Spleen (tissue), 11 donors: ENCODE measurements around the gene IGSF21. TPM values are rescaled to one million over a fixed set of nuclear protein-coding genes. Genes with fewer than 3 reads are reported as not detected.

ENCODE experiments used
- DNase-seq: peaks from one replicate; pipeline ENCODE4 v3.0.0-alpha.2; 2020
- H3K27ac ChIP-seq, 8 donors: fragments of 200-600 bp; sonication (generic) in 7 of 8; 1 replicate in 4 of 8; 2 replicates in 4 of 8; pipeline versions ENCODE4 v1.5.0 to v1.8.0; 2016 to 2021; ENCODE audit warnings: inconsistent platforms in 4 of 8, mild to moderate bottlenecking in 4 of 8, moderate library complexity in 1 of 8
- H3K27me3 ChIP-seq, 7 donors: fragments of 200-600 bp; sonication (generic) in 6 of 7; replicated peaks in 1 of 7; 1 replicate in 4 of 7; 2 replicates in 3 of 7; pipeline versions ENCODE4 v1.5.0 to v1.8.0; 2016 to 2021; ENCODE audit warnings: inconsistent platforms in 3 of 7, mild to moderate bottlenecking in 1 of 7
- H3K36me3 ChIP-seq, 6 donors: fragments of 200-600 bp; sonication (generic) in 5 of 6; 1 replicate in 4 of 6; 2 replicates in 2 of 6; pipeline versions ENCODE4 v1.5.0 to v1.8.0; 2016 to 2021; ENCODE audit warnings: inconsistent platforms in 2 of 6
- H3K4me1 ChIP-seq, 6 donors: fragments of 200-600 bp; sonication (generic) in 5 of 6; 1 replicate in 3 of 6; 2 replicates in 3 of 6; pipeline versions ENCODE4 v1.5.0 to v1.8.0; 2016 to 2021; ENCODE audit warnings: inconsistent platforms in 3 of 6
- H3K4me3 ChIP-seq, 8 donors: fragments of 200-600 bp; sonication (generic) in 7 of 8; 1 replicate in 4 of 8; 2 replicates in 4 of 8; pipeline versions ENCODE4 v1.5.0 to v1.8.0; 2016 to 2021; ENCODE audit warnings: inconsistent platforms in 4 of 8, mild to moderate bottlenecking in 4 of 8, moderate library complexity in 2 of 8
- H3K9me3 ChIP-seq, 8 donors: fragments of 200-600 bp; sonication (generic) in 7 of 8; 1 replicate in 4 of 8; 2 replicates in 4 of 8; pipeline versions ENCODE4 v1.5.0 to v1.8.0; 2016 to 2021; ENCODE audit warnings: inconsistent platforms in 4 of 8
- POLR2A ChIP-seq, 3 donors: fragments of 450-650 bp; IDR thresholded peaks; one replicate each; pipeline ENCODE4 v1.5.1; 2017; ENCODE audit warnings: antibody characterized with exemption in 3 of 3, mild to moderate bottlenecking in 1 of 3
- POLR2AphosphoS5 ChIP-seq, 3 donors: sonication (generic); formaldehyde crosslinking; IDR thresholded peaks; one replicate each; pipeline ENCODE4 v1.5.1; 2017; ENCODE audit warnings: antibody characterized with exemption in 3 of 3
- WGBS, 5 donors: extraction: QIAGEN DNeasy Blood & Tissue Kit in 3 of 5; methylation state at CpG; one replicate each; pipeline versions ENCODE4 v1.1.5 to v1.1.7; 2013 to 2018; 5-methylcytosine and 5-hydroxymethylcytosine counted together
- intact Hi-C: fragments of 100-400 bp; cut with DNase I; formaldehyde crosslinking; loops from one replicate; pipeline ENCODE4 v1.15.0; 2023; ENCODE audit warnings: low total_unique reads
- polyA plus RNA-seq, 3 donors: library from polyadenylated mRNA; stranded (reverse); fragments of 200-250 nt; gene quantifications; one replicate each; pipeline ENCODE4 v1.2.1, GENCODE V29; 2013
- total RNA-seq, 7 donors: library from RNA; depleted of rRNA in 3 of 7; stranded (reverse); fragments of >200 nt in 3 of 7; fragmentation: NEBNext Ultra II Directional in 4 of 7; extraction: Animal tissue kit (Norgen Biotek cat#: 25700) in 4 of 7; gene quantifications; one replicate each; pipeline versions ENCODE4 v1.1.0 to v1.2.1, GENCODE V29; 2016 to 2021
- TF ChIP-seq, protein P1 (sequence below), 11 experiments: fragments of 200-600 bp in 7 of 11; fragments of 450-650 bp in 4 of 11; sonication (generic) in 4 of 11; IDR thresholded peaks in 8 of 11; conservative IDR thresholded peaks in 3 of 11; 1 replicate in 7 of 11; 2 replicates in 4 of 11; pipeline versions ENCODE4 v1.4.0 to v1.8.0; 2016 to 2021; ENCODE audit warnings: antibody characterized with exemption in 11 of 11, inconsistent platforms in 4 of 11, mild to moderate bottlenecking in 1 of 11
- donor health status: healthy with polysubstance abuse.
- donor health status: DM: no; HTN: no; CAD: no; lungs with moderate emphysema.
- donor health status: DM: no; HTN: no; CAD: no.
- donor health status: Bipolar disorder and iron deficiency.
- donor health status: healthy.
- donor health status: DM: no; HTN: no; CAD: no.
- donor health status: DM: yes; HTN: yes; CAD: no.

Gene IGSF21
- total and polyA plus RNA-seq, 10 donors, result 1.6 to 35.0 (median 20.6) TPM

- intact Hi-C loops, result no loop called here
- no peak overlapping the region for H3K27ac ChIP-seq
- no peak overlapping the region for H3K4me3 ChIP-seq
- H3K27me3 ChIP-seq, result peaks cover 0 to 46% (median 0%) of the 10 kb centered on the region in 7 donors
- H3K9me3 ChIP-seq, result peaks cover 0 to under 1% (median 0%) of the 10 kb centered on the region in 8 donors
- no peaks in the 10 kb centered on the region for H3K36me3 ChIP-seq
- DNase-seq, result no peak
- no peaks in the 10 kb centered on the region for H3K4me1 ChIP-seq
- no peak for TF ChIP-seq POLR2AphosphoS5 (IDR thresholded peaks at IDR 0.05)
- TF ChIP-seq POLR2A (IDR thresholded peaks at IDR 0.05), result no peak
- TF ChIP-seq, protein P1, sequence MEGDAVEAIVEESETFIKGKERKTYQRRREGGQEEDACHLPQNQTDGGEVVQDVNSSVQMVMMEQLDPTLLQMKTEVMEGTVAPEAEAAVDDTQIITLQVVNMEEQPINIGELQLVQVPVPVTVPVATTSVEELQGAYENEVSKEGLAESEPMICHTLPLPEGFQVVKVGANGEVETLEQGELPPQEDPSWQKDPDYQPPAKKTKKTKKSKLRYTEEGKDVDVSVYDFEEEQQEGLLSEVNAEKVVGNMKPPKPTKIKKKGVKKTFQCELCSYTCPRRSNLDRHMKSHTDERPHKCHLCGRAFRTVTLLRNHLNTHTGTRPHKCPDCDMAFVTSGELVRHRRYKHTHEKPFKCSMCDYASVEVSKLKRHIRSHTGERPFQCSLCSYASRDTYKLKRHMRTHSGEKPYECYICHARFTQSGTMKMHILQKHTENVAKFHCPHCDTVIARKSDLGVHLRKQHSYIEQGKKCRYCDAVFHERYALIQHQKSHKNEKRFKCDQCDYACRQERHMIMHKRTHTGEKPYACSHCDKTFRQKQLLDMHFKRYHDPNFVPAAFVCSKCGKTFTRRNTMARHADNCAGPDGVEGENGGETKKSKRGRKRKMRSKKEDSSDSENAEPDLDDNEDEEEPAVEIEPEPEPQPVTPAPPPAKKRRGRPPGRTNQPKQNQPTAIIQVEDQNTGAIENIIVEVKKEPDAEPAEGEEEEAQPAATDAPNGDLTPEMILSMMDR (IDR thresholded peaks at IDR 0.05 in 8 of 11, conservative IDR thresholded peaks at IDR 0.05 in 3 of 11), result no peak
- WGBS, 5 donors, result 75 to 92% (median 82%) methylated on average over 2 to 10 of the region's 10 CpGs
Observed at GRCh38 chr1:18324246-18324645, 216.6 kb downstream of the IGSF21 start.

DNA sequence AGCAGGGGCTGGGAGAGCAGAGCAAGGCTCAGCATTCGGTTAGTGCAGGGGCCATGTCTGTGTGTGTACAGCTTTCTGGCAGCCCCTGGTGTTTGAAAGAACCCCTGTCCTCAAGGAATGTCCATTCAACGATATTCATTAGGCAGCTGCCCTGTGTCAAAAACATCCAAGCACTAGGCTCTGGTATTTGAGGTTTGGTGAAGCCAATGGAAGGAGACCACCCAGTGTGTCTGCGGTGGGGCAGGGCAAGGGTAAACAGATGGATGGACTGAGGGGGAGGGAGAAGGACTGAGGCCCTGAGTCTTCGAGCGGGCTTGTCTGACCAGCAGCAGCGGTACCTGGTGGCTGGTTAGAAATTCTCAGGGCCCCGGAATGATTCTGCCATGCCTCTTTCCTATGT is 217.5 kb downstream of the IGSF21 start:
- Histone ChIP-seq H3K9me3 (no peaks in the 10 kb centered on the region), H3K4me1 (no peaks in the 10 kb centered on the region), H3K27me3 (peaks cover 0 to 46% (median 0%) of the 10 kb centered on the region in 7 donors), H3K27ac (no peak overlapping the region), H3K4me3 (no peak overlapping the region), H3K36me3 (no peaks in the 10 kb centered on the region)
- no peak for DNase-seq
- TF ChIP-seq, protein P1 (IDR thresholded peaks at IDR 0.05 in 8 of 11, conservative IDR thresholded peaks at IDR 0.05 in 3 of 11), result no peak
- TF ChIP-seq POLR2A (IDR thresholded peaks at IDR 0.05) (no peak), POLR2AphosphoS5 (IDR thresholded peaks at IDR 0.05) (no peak)
- intact Hi-C loops, result no loop called here
- WGBS, 5 donors, result 77 to 84% (median 84%) methylated on average over 7 of the region's 7 CpGs

DNA sequence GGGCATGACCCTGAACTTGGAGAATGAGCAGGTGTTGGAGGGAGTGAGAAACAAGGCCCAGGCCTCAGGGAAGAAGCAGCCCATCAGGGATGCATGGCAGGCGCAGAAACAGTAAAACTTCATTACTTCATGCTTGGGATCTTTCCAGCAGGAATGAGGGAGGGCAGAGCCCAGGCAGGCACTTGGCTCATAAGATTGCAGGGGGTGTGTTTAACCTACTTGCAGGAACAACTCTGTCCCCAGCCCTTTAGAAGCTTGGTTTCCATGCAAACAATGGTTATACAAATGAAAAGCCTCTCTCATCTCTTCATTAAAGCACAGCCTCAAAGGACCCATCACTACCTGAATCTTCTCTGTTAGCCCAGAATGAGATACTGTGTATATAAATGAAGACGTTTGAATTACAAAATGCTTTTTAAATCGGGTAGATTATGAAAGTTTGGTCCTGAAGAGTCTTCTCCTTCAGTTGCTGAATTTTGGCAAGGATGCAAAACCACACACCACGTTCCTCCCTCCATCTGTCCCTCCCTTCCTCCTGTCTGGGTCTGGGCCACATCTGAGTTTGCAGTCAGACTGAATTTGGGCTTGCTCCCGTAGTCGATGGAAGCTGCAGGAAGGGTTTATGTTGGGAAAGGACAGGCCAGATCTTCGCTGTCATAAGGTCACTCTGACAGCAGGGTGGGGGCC is 218.8 kb downstream of the IGSF21 start:
- Histone ChIP-seq H3K4me1 (no peaks in the 10 kb centered on the region), H3K27me3 (peaks cover 0 to 48% (median 0%) of the 10 kb centered on the region in 7 donors), H3K36me3 (no peaks in the 10 kb centered on the region), H3K4me3 (no peak overlapping the region), H3K27ac (no peak overlapping the region), H3K9me3 (no peaks in the 10 kb centered on the region)
- 30 to 63% (median 34%) methylated on average over 7 of the region's 7 CpGs for WGBS, 5 donors
- TF ChIP-seq, protein P1 (IDR thresholded peaks at IDR 0.05 in 8 of 11, conservative IDR thresholded peaks at IDR 0.05 in 3 of 11), result no peak
- TF ChIP-seq POLR2AphosphoS5 (IDR thresholded peaks at IDR 0.05), result no peak
- TF ChIP-seq POLR2A (IDR thresholded peaks at IDR 0.05), result no peak
- no peak for DNase-seq
- intact Hi-C loops, result no loop called here

GRCh38 chr1:18327650-18328049 is 220.1 kb downstream of the IGSF21 start:
- Histone ChIP-seq H3K36me3 (no peaks in the 10 kb centered on the region), H3K4me3 (no peak overlapping the region), H3K27ac (no peak overlapping the region), H3K9me3 (no peaks in the 10 kb centered on the region), H3K27me3 (peaks cover 0 to 54% (median 0%) of the 10 kb centered on the region in 7 donors), H3K4me1 (no peaks in the 10 kb centered on the region)
- DNase-seq, result no peak
- intact Hi-C loops, result no loop called here
- WGBS, 5 donors, result 48 to 66% (median 56%) methylated on average over 2 of the region's 2 CpGs
- TF ChIP-seq POLR2AphosphoS5 (IDR thresholded peaks at IDR 0.05), result no peak
- no peak for TF ChIP-seq POLR2A (IDR thresholded peaks at IDR 0.05)
- TF ChIP-seq, protein P1 (IDR thresholded peaks at IDR 0.05 in 8 of 11, conservative IDR thresholded peaks at IDR 0.05 in 3 of 11), result no peak
